GM18511 (cell line): ENCODE data around the gene COBL.

Source experiments
- ATAC-seq: cut with Tn5 transposase; IDR thresholded peaks from one replicate; pipeline ENCODE4 v1.9.1; 2021; ENCODE audit warnings: mild to moderate bottlenecking, moderate library complexity; ENCODE audit not compliant: unreplicated experiment

Gene COBL

DNA sequence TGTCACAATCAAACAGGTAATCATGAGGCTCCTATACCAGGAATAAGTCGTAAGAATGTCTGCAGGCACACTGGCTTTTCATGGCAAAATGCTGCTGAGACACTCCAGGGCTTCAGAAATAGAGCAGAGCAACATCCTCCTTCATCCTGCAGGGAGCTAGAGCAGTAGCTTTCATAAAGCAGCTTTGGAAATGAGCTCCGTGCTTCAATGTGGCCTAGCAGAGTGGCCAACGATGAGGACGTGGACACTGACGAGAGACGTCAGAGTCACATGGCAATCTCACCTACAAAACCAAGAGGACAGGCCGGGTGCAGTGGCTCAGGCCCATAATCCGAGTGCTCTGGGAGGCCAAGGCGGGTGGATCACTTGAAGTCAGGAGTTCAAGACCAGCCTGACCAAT lies 9.8 kb downstream of the COBL start:
- no peak for ATAC-seq

DNA sequence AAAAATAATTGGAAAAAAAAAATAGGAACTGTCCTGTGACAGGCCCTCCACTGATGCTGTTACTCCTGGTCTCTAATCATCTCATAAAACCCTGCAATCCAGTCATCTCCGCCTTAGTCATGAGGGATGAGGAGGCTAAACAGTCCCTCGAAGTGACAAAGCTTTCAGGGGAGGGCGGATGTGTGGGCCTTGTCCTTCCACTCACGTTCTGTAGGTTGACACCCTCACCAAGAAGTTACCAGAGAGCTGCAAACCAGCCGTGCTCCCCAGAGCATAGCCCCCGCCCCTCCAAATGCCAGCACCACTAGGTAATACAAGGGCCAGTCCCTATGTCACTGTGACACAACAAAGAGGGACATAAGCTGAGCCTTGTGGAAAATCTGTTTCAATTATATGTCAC lies 11.9 kb downstream of the COBL start:
- ATAC-seq, result no peak

DNA sequence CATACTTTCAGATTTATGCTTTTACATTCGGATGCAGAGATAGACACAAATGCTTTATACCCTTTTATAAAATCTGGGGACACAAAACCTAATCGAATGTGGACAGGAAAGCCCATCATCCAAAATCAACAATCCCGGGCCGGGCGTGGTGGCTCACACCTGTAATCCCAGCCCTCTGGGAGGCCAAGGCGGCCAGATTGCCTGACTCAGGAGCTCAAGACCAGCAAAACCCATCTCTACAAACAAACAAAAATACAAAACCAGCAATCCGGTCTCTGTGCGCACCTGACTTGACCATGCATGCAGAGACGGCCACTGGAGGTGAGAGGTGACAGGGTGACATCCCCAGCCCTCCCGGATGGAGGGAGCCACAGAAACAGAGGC lies 13.5 kb downstream of the COBL start:
- no peak for ATAC-seq

DNA sequence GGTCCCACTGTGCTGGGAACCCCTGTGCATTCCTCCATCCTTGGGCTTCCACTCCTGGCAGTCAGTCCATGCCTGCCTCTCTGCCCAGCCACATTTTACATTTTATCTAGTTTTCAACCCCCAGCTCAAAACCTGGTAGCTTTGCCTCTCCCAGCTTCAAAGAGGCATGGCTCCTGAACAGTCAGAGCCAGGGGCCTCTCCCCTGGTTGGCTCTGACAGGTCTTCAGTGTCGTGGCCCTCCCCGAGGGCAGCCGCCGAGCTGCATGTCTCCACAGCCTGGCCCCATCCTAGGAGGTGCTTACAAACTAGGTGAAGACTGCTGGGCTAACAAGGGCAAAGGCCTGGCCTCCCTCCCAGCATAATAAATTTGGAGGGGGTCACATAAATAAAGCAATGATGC lies 14.8 kb downstream of the COBL start:
- no peak for ATAC-seq

DNA sequence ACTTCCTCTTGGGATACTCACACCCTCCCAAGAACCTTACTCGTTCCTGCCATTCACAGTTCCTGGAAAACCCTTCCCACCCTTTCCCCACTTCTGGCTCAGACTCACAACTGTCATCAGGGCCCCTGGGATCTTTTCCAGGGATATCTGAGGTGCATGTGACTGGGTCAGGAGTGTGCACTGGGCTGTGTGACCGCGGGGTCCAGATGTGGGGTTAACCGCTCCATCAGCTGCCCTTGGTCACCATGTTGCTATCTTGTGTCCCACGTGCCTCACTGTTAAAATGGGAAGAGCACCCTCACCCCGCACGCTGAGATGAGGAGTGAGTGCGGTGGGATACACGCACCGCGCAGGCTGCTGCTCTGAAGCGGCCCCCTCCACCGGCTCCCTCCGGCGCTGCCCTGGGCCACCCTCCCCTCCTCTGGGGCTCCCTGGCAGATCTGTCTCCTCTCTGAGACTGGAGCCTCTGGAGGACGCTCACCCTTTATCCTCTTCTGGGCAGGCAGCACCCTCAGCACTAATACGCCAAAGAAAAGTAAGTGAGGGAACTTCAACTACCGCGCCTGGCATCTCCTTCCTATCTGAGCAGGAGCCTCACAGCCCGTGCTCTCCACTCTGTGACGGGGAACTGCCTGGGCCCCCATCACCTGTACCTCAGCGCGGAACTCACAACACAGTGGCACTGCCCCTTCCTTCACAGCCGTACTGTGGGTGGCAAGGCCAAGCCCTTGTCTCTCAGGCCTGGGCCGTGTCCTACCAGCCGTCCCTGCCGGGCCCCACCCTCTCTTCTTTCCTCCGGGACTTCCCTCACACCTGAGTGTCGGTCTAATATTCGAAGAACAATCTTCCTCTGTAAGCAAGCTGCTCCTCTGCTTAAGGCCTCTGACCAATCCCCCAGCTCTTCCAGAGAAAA lies 15.6 kb downstream of the COBL start:
- ATAC-seq, result no peak

DNA sequence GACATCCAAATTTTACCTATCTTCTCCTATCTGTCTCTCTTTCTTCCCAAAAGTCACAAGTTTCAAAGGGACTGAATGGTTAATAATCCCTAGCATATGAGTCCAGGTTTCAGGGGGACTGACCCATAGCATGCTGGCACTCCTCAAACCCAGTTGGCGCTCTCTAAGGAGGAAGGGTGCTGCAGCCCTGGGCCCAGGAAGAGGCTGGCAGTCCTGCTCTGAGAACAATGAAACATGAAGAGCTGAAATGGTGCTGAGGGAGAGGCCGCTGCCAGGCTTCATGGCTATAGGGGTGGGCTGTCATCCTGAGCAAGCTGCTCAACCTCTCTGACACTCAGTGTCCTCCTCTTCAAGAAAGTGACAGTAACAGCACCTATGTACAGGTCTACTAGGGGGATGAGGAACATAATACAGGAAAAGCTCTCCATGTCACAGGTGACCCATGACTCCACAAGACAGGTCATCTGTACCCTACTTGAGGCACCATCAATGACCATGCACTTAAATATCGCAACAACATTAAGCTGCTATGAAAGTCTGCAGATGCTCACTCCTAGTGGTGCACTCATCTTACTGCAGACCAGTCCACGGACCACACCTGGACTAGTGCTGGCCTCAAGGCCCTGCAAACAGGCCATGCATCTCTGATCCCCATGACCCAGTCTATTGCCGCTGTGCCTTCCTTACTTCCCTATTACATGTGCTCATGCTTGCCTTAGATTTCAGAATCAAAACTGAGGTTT lies 17.0 kb downstream of the COBL start:
- no peak for ATAC-seq

DNA sequence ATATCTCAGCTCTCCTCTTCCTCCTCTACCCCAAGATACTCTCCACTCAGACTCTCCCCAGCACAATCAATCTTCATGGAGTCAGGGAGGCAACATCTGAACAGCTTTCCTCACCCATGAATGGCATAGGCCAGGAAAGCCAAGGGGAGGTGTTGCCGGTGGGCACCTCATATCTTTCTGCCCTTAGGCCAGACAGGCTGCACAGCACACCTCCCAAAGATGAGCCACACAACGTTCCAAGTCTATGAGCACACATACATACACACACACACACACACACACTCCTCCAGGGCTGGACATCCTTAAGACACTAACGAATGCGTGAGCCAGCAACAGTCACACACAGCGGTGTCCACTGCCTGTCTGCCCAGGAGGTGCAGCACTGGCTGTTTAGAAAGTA lies 17.7 kb downstream of the COBL start:
- ATAC-seq, result no peak

DNA sequence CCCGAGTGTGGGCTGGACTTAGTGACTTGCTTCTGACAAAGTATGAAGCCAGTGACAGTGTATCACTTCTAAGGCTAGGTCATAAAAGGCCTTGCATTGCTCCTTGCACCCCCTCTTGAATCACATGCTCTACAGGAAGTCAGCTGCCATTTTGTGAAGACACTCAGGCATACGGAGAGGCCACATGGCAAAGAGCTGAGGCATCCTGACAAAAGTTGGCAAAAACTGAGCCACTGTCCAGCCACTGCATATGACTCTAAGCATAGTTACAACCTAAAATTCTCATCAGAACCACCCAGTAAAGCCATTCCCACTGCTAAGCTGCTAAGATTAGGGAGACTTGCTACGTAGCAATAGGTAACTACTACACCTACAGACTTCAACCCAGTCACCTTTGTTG lies 18.6 kb downstream of the COBL start:
- ATAC-seq, result no peak

DNA sequence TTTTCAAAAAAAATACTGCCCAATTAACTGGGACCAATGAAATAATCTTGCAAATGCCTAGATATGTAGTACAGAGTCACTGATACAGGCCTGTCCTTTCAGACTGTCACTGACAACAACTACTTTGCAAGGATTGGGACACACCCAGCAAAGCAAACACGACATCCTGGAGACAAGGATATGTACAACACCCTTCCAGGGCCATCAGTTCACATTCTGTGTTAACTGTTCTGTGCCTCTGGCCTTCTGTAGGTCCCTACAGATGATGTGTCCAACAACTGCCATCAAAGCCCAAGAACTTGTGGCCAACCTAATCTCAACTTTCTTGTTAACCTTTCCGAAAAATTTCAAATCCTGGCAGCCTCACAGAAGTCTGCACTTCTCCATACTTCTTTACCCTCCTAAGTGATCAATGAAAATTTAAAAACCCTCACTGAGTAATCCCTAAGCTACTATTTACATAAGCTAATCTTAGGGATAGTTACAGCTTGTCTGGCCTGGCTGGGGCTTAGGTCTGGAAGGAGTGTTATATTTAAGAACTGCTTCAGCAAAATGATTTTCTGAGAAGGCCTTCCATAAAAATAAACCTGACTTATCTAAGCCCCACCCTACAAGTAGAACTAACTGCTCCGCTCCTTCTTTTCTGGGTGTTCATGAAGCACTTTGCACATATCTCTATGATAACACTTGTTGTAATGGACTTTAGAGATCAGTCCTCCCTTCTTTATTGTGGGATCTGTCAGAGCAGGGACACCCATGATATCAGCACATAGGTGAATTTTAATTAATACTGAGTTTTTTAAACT lies 21.0 kb downstream of the COBL start:
- ATAC-seq, result no peak

DNA sequence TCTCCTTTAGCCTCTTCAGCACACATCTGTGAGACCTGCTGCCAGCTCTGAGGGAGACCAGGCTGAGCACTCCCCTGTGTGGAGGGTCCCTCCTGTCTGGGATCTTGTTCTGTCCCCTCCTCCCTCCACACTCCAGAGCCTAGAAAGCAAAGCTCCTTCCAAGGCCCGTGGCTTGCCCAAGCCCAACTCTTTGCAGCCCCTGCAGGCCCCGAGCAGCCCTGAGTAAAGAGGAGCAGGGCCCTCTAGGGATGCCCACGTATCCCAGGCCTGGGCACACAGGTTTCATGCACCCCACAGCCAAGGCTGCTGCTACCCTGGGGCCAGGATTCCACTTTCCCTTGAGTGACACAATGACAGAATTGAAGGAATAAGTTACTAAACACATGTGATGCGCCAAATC lies 24.0 kb downstream of the COBL start:
- no peak for ATAC-seq

DNA sequence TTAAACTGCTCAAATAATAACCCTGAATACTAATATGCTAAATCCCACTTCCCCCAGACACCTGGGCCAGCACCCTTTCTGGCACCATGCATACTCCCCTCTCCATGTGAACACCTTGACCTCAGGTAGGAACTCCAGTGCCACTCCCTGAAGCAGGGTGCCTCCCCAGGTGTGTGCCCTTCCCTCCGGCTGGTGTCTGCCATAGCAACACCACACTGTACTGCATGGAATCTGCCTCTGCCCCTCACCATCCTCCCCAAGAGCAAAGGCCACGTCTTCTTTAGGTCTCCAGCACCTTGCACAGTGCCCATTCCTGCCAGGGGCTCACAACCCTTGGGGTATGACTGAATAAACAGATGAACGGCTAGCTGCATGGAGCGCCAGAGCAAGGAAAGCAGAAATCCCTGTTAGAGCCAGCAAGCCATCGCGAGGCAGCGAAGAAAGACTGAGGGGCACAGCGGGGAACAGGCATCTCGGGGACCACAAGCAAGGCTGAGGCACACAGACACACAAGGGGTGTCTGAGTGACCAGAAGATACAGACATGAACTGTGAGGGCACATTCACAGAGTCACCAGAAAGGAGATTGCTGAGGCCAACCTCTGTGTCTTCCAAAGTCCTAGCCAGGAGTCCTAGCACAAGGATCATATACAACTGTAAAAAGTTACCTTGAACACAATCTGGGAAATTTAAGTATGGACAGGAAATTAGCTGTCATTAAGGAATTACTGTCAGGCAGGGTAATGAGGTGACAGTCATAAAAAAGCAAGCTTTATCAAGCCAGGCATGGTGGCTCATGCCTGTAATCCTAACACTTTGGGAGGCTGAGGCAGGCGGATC lies 25.7 kb downstream of the COBL start:
- no peak for ATAC-seq

DNA sequence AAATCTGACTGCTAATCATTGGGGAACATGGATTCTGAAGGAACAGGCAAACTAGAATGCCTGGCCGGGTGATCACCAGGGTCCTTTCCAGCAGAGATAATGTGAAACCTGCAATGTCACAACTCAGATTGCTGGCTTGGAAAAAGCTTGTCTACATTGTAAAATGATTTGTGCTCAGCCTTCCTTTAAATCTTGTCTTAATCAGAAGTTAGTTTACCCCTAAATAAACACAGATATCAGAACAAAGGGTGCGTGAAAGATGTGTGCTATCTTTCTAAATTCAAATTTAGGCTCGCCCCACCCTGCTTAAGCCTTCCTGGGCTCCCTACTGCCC lies 26.3 kb downstream of the COBL start:
- ATAC-seq, result no peak

DNA sequence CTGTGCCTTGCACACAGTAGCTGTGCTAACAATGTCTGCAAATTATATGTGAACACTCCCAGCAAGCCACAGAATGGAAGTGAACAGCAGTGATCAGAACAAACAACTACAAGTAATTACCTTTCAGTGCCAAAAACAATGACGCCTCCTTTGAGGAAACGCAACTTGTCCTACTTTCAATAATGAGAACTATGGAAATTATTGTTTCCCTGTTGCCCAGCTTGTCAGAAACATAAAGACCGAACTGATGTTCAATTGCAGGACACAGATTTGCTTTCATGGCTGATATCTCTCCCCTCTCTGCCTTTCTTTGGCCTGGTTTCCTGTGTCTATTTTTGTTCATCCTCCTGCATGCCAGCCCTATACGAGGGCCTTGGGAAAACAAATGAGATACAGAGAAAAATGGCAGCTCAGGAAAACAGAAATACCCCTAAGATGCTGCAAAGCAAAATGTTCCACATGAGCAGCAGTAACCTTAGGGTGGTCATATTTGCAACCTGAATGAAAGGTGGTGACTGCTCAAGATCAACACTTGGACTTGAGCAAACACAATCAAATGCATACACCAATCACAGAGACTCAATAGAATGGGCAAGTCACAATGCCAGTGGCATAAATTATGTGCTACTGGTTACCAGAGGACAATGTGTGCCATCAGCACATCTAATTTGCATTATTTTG lies 26.8 kb downstream of the COBL start:
- ATAC-seq, result no peak

DNA sequence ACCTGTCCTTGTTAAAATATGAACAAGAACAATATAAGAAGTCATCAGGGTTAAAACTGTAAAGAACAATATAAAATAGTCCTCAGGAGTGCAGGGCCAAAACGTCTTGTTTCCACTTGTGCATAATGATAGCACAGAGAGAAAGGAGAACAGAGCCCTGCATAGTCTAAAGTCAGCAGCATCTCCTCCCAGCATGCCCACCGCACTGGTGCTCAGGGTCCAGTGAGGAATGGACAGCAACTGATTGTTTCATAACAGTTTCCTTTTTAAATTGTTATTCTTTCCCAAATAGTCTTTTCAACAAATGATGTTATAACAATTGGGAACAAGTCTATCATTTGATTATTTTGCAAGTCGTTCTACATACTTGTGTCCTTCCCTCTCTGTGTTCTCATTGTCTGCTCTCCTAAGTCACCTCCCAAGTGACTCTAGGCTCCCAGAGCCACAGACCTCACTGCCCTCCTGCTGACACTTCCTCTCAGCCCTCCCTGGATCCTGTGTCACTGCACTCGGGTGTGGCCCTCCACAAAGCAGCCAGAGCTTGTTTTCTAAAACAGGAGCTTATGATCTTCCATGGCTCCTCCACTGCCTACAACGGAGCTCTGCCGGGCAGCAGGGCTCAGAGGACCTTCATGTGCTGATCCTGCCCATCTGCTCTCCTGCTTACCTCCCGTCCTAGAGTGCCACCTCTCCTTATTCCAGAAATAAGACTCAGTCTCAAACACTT lies 27.6 kb downstream of the COBL start:
- no peak for ATAC-seq

DNA sequence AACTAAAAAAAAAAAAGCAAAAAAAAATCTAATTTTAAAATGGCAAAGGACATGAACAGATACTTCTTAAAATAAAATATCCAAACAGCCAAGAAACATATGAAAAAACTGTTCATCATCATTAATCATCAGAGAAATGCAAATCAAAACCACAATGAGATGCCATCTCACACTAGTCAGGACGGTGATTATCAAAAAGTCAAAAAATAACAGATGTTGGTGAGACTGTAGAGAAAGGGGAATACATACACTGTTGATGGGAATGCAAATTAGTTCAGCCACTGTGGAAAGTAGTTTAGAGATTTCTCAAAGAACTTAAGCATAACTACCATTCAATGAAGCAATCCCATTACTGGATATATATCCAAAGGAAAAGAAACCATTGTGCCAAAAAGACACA lies 30.2 kb downstream of the COBL start:
- ATAC-seq, result no peak

DNA sequence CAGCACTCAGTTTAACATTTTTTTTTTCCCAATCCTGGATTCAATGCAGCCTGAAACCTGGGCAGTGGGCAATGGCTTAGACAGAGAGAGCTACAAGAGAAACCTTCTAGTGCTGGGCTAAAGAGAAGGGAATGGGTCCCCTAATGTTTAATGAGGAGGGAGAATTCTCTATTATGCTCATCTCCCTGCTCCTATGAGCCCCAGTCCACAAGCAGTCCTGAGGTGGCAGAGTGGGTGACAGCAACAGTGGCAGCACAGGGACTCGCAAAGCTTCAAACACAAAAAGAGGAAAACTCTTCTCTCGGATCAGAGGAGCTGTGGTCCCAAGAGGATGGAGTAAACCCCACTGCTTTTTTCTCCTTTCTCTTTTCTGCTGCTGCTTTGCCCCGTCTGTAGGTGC lies 36.5 kb downstream of the COBL start:
- ATAC-seq, result no peak

DNA sequence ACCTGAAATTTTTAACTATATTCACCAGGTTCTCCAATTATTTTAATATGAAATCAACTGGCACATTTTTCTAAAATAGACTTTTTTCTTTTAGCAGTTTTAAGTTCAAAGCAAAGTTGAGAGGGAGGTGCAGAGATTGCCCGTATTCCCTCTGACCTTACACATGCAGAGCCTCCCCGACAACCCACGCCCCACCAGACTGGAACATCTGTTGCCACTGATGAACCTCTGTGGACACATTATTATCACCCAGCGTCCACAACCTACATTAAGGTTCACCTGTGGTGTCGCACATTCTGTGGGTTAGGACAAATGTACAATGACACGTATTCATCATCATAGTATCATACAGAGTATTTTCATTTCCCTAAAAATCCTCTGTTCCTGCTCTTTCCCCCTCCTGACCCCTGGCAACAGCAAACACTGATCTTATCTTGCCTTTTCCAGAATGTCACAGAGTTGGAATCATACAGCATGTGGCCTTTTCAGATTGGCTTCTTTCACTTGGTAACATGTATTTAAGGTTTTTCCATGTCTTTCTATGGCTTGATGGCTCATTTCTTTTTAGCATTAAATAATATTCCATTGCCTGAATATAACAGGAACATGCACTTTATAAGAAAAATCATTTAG lies 37.1 kb downstream of the COBL start:
- no peak for ATAC-seq

DNA sequence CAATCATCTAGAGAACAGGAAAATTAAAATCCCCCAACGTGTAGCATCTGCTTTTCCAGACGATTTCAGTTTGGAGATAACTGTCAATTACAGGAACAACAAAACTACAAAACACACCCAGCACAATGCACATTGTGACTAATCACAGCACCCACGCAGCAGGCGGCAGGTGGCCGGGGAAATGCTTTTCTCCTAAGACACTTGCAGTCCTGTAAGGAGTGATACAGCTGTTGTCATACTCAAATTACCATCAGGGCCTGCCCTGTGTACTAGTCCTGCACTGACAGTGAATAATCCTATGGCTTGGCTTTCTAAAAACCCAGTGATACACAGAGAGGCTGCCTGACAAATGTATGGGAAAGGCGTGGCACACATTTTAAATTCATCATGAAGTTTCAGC lies 37.8 kb downstream of the COBL start:
- no peak for ATAC-seq

DNA sequence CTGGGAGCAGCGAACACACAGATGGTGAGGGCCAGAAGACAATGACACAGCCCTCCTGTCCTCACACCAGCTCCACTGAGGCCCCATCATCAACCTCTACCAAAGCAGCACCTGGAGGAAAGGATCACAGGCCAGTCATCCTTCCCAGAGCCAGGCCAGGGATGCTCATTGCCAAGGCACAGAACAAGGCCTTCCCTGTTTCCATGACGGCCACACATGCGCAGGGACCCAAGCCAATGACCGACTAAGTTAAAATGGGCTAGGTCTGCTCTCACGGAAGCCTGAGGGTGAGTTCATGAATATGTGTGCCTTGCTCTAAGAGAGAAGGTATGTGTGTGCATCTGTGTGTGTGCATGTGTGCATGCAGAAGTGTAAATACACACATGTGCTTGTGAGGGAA lies 39.6 kb downstream of the COBL start:
- ATAC-seq, result no peak
